ENCODE data around the gene RHBDL1. TPM values are rescaled to one million over a fixed set of nuclear protein-coding genes. Genes with fewer than 3 reads are reported as not detected.

RHBDL1 gene
- total and polyA plus RNA-seq, 2 donors (not counting 3 experiments of a cell fraction or from before 2014, with no cell fraction given): 1.1 to 1.8 TPM

DNA sequence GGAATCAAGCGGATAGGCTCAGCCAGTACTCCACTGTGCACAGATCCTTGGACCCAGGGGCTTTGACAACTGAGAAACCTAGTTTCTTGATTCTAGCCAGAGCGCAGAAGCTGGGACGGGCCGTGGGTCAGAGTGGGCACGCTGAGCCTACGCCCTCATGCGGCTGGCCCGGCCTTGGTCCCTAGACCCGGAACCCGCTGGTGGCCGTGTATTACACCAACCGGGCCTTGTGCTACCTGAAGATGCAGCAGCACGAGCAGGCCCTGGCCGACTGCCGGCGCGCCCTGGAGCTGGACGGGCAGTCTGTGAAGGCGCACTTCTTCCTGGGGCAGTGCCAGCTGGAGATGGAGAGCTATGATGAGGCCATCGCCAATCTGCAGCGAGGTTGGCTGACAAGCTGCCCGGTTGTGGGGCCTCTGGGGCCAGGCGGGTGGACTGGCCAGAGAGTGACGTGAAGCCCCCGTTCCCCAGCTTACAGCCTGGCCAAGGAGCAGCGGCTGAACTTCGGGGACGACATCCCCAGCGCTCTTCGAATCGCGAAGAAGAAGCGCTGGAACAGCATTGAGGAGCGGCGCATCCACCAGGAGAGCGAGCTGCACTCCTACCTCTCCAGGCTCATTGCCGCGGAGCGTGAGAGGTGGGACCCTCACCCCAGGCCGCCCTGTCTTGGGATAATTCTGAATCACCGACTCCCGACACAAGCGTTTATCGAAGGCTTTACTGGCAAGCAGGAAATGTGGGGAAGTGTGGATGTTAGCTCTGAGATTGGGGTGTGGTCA lies 5.7 kb downstream of the RHBDL1 start:
- Histone ChIP-seq H3K9me1 (replicated peaks; ENCODE audit: control insufficient read depth, extremely low read depth, insufficient read depth, low read length) (no peaks in the 10 kb centered on the region), H3K27me3 (ENCODE audit: control insufficient read depth in 2 of 2, insufficient read depth in 2 of 2, low read length in 2 of 2) (no peaks in the 10 kb centered on the region), H3K9ac (replicated peaks; ENCODE audit: extremely low read depth, insufficient read depth, low read length) (peak overlapping the region; percentile 49), H2AFZ (ENCODE audit: low read depth, low read length) (no peak overlapping the region), H3K4me3 (replicated peaks in 1 of 3; ENCODE audit: insufficient read depth in 1 of 3, low read depth in 1 of 3, low read length in 3 of 3) (peak overlapping the region; percentile 68 to 83 (median 71)), H3K4me1 (ENCODE audit: control insufficient read depth, extremely low read depth, insufficient read depth, low read length) (peaks cover 20% of the 10 kb centered on the region), H3K36me3 (ENCODE audit: control insufficient read depth in 2 of 2, extremely low read depth in 1 of 2, insufficient read depth in 2 of 2, low read length in 2 of 2) (peaks cover 7 to 14% of the 10 kb centered on the region in 2 experiments), H3K9me3 (replicated peaks; ENCODE audit: control insufficient read depth, insufficient read depth, low read length) (no peaks in the 10 kb centered on the region), H3K79me2 (ENCODE audit: control insufficient read depth, insufficient read depth, low read length) (peaks cover 31% of the 10 kb centered on the region), H3K4me2 (ENCODE audit: insufficient read depth, low read length) (peak overlapping the region; percentile 66), H3K27ac (ENCODE audit: insufficient read depth, low read depth, low read length) (no peak overlapping the region), H4K20me1 (replicated peaks; ENCODE audit: control insufficient read depth, extremely low read depth, insufficient read depth, low read length) (no peaks in the 10 kb centered on the region)
- CTCF ChIA-PET: interaction anchor here (0.7 to 1.8 kb wide), 6 partner anchors 13 to 289 kb away, joined by 3 to 5 read pairs (median 4); no protein-coding TSS in a partner anchor
- intact Hi-C loops (cut with micrococcal nuclease): no loop called here
- BruUV-seq (replicated peaks): no TSS peak
- TF ChIP-seq, protein P1, sequence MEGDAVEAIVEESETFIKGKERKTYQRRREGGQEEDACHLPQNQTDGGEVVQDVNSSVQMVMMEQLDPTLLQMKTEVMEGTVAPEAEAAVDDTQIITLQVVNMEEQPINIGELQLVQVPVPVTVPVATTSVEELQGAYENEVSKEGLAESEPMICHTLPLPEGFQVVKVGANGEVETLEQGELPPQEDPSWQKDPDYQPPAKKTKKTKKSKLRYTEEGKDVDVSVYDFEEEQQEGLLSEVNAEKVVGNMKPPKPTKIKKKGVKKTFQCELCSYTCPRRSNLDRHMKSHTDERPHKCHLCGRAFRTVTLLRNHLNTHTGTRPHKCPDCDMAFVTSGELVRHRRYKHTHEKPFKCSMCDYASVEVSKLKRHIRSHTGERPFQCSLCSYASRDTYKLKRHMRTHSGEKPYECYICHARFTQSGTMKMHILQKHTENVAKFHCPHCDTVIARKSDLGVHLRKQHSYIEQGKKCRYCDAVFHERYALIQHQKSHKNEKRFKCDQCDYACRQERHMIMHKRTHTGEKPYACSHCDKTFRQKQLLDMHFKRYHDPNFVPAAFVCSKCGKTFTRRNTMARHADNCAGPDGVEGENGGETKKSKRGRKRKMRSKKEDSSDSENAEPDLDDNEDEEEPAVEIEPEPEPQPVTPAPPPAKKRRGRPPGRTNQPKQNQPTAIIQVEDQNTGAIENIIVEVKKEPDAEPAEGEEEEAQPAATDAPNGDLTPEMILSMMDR (IDR thresholded peaks at IDR 0.05; ENCODE audit: extremely low read depth in 1 of 2, insufficient read depth in 1 of 2, low read depth in 1 of 2, low read length in 2 of 2): peak in 1 of 2 donors; percentile 15
- no peak for TF ChIP-seq MAX (IDR thresholded peaks at IDR 0.05; ENCODE audit: insufficient read depth, insufficient read length)
- FAIRE-seq (no peak), DNase-seq (ENCODE audit: low read depth, low spot score) (peak; percentile 40)
- POLR2A ChIA-PET: interaction anchor here (0.9 kb wide), 1 partner anchor 9 kb away, joined by 5 read pairs; the partner anchor contains the start of gene WDR24
- dilution Hi-C loops (cut with MboI; ENCODE audit: extremely low pct_ligation_motif_present, low sequenced_read_pairs): no loop called here

Data from endothelial cell of umbilical vein (primary cell).